CD8-positive, alpha-beta memory T cell (primary cell): ENCODE measurements around the gene ABHD18. TPM values are rescaled to one million over a fixed set of nuclear protein-coding genes. Genes with fewer than 3 reads are reported as not detected.
A peak's percentile ranks its signal among the peaks of the same experiment; 100 is the strongest.
"Not testable (repeated sequence)": the region's sequence is repeated elsewhere in the genome, so short reads cannot be mapped to it uniquely, and the experiment has no call there.

Source experiments
- CTCF ChIA-PET: fragments of 350-600 bp; sonication (Branson Sonifier 250); formaldehyde crosslinking; loops from one replicate; lab custom pipeline; 2021; ENCODE audit warnings: antibody characterized with exemption; lab: Charles Lee
- POLR2A ChIA-PET: fragments of 350-600 bp; sonication (Branson Sonifier 250); formaldehyde crosslinking; loops from one replicate; lab custom pipeline; 2021; ENCODE audit warnings: antibody characterized with exemption; lab: Charles Lee
- DNase-seq, 5 donors: peaks; one replicate each; pipeline versions ENCODE4 v3.0.0 to v3.0.0-alpha.2; 2020 to 2022; ENCODE audit warnings: mixed read lengths in 1 of 5
- H3K27ac ChIP-seq: one replicate; pipeline ENCODE4 v1.7.0; 2013; ENCODE audit warnings: low read depth, mild to moderate bottlenecking, low read length, moderate library complexity
- H3K27me3 ChIP-seq: 2 replicates; pipeline ENCODE4 v1.7.0; 2013; ENCODE audit warnings: low read length, mild to moderate bottlenecking; ENCODE audit not compliant: insufficient read depth, poor library complexity, severe bottlenecking
- H3K36me3 ChIP-seq: 2 replicates; pipeline ENCODE4 v1.7.0; 2013; ENCODE audit warnings: mild to moderate bottlenecking, low read length, moderate library complexity; ENCODE audit not compliant: insufficient read depth
- H3K4me1 ChIP-seq: 2 replicates; pipeline ENCODE4 v1.7.0; 2013; ENCODE audit warnings: mild to moderate bottlenecking, low read length, moderate library complexity; ENCODE audit not compliant: insufficient read depth
- H3K4me3 ChIP-seq: 2 replicates; pipeline ENCODE4 v1.7.0; 2013; ENCODE audit warnings: mild to moderate bottlenecking, low read length
- H3K9me3 ChIP-seq: 2 replicates; pipeline ENCODE4 v1.7.0; 2013; ENCODE audit warnings: mild to moderate bottlenecking, low read length
- H3K27ac Mint-ChIP-seq, 8 donors: one replicate each; pipeline ENCODE4 v1.8.0; 2020 to 2021; ENCODE audit warnings: mixed read lengths in 8 of 8, mild to moderate bottlenecking in 6 of 8, inconsistent platforms in 3 of 8, moderate library complexity in 3 of 8
- H3K27me3 Mint-ChIP-seq, 2 donors: one replicate each; pipeline ENCODE4 v1.8.0; 2020 to 2021; ENCODE audit warnings: mixed read lengths in 2 of 2, mild to moderate bottlenecking in 1 of 2, moderate library complexity in 1 of 2
- H3K36me3 Mint-ChIP-seq, 3 donors: one replicate each; pipeline ENCODE4 v1.8.0; 2020 to 2021; ENCODE audit warnings: mixed read lengths in 3 of 3, inconsistent platforms in 1 of 3, mild to moderate bottlenecking in 1 of 3
- H3K4me1 Mint-ChIP-seq, 3 donors: one replicate each; pipeline ENCODE4 v1.8.0; 2020 to 2021; ENCODE audit warnings: mixed read lengths in 3 of 3, inconsistent platforms in 1 of 3, mild to moderate bottlenecking in 1 of 3
- H3K4me3 Mint-ChIP-seq, 7 donors: one replicate each; pipeline ENCODE4 v1.8.0; 2020 to 2021; ENCODE audit warnings: mixed read lengths in 7 of 7, mild to moderate bottlenecking in 6 of 7, moderate library complexity in 4 of 7, inconsistent platforms in 2 of 7
- H3K9me3 Mint-ChIP-seq, 5 donors: one replicate each; pipeline ENCODE4 v1.8.0; 2020 to 2022; ENCODE audit warnings: mixed read lengths in 5 of 5, mild to moderate bottlenecking in 3 of 5, moderate library complexity in 2 of 5, inconsistent platforms in 1 of 5
- polyA plus RNA-seq: library from polyadenylated mRNA; unstranded; fragments of 300-500 nt; fragmentation: Illumina TruSeq; gene quantifications from one replicate; pipeline ENCODE4 v1.2.3, GENCODE V29; 2021
- total RNA-seq, 2 experiments: library from RNA; stranded (reverse); gene quantifications; one replicate each; pipeline ENCODE4 v1.2.3, GENCODE V29; 2021

The ABHD18 gene
- total and polyA plus RNA-seq, 3 experiments from 2014 or later, result 12.7 to 14.2 (median 13.0) TPM

- H3K27ac ChIP-seq, result no peak overlapping the region
- no peak overlapping the region for H3K27ac Mint-ChIP-seq
- H3K36me3 ChIP-seq, result no peaks in the 10 kb centered on the region
- DNase-seq, result no peak
- no peaks in the 10 kb centered on the region for H3K9me3 ChIP-seq
- H3K9me3 Mint-ChIP-seq, result no peaks in the 10 kb centered on the region
- H3K4me1 ChIP-seq, result no peaks in the 10 kb centered on the region
- H3K27me3 Mint-ChIP-seq, result no peaks in the 10 kb centered on the region
- H3K4me3 ChIP-seq, result no peak overlapping the region
- POLR2A ChIA-PET, result no interaction called here
- CTCF ChIA-PET, result no interaction called here
- no peaks in the 10 kb centered on the region for H3K27me3 ChIP-seq
- no peak overlapping the region for H3K4me3 Mint-ChIP-seq
- H3K36me3 Mint-ChIP-seq, result peaks cover 0 to 6% (median 0%) of the 10 kb centered on the region in 3 donors
- no peaks in the 10 kb centered on the region for H3K4me1 Mint-ChIP-seq
These were observed 74.4 kb downstream of the ABHD18 start for GRCh38 chr4:128039568-128039967.

GRCh38 chr4:128047019-128047418 is 81.8 kb downstream of the ABHD18 start:
- H3K36me3 ChIP-seq, H3K27ac ChIP-seq, POLR2A ChIA-PET, H3K4me3 ChIP-seq, H3K9me3 Mint-ChIP-seq, H3K36me3 Mint-ChIP-seq, H3K9me3 ChIP-seq, H3K27me3 ChIP-seq, H3K4me1 ChIP-seq, H3K27ac Mint-ChIP-seq, H3K4me1 Mint-ChIP-seq, H3K27me3 Mint-ChIP-seq, H3K4me3 Mint-ChIP-seq, DNase-seq, CTCF ChIA-PET: not testable (repeated sequence)

GRCh38 chr4:128047514-128047913 is 82.3 kb downstream of the ABHD18 start:
- H3K4me1 Mint-ChIP-seq, H3K4me1 ChIP-seq, CTCF ChIA-PET, H3K27ac Mint-ChIP-seq, H3K27me3 ChIP-seq, H3K9me3 ChIP-seq, DNase-seq, H3K4me3 ChIP-seq, H3K36me3 Mint-ChIP-seq, H3K27me3 Mint-ChIP-seq, H3K27ac ChIP-seq, H3K9me3 Mint-ChIP-seq, H3K4me3 Mint-ChIP-seq, H3K36me3 ChIP-seq, POLR2A ChIA-PET: not testable (repeated sequence)

GRCh38 chr4:128051229-128051628 is 86.0 kb downstream of the ABHD18 start:
- H3K27ac Mint-ChIP-seq, DNase-seq, H3K9me3 ChIP-seq, H3K36me3 ChIP-seq, H3K4me1 Mint-ChIP-seq, H3K4me3 ChIP-seq, H3K27me3 Mint-ChIP-seq, H3K4me1 ChIP-seq, H3K9me3 Mint-ChIP-seq, H3K27me3 ChIP-seq, H3K36me3 Mint-ChIP-seq, H3K27ac ChIP-seq, H3K4me3 Mint-ChIP-seq: not testable (repeated sequence)
- ChIA-PET POLR2A (interaction anchor here (0.7 kb wide), 1 partner anchor 47 kb away, joined by 3 read pairs; no protein-coding TSS in a partner anchor), CTCF (interaction anchor here (0.9 to 1.3 kb wide), 2 partner anchors 18 to 45 kb away, joined by 3 read pairs; no protein-coding TSS in a partner anchor)

GRCh38 chr4:128054907-128055306 is 89.7 kb downstream of the ABHD18 start:
- CTCF ChIA-PET, result not testable (repeated sequence)
- peak overlapping the region in 1 of 7 donors; percentile 37 for H3K4me3 Mint-ChIP-seq

GRCh38 chr4:128055441-128056206 is 90.4 kb downstream of the ABHD18 start:
- H3K27me3 Mint-ChIP-seq, CTCF ChIA-PET, POLR2A ChIA-PET, H3K4me3 ChIP-seq, H3K4me1 ChIP-seq, H3K4me1 Mint-ChIP-seq, H3K27me3 ChIP-seq, H3K9me3 Mint-ChIP-seq, H3K27ac ChIP-seq, H3K36me3 Mint-ChIP-seq, H3K9me3 ChIP-seq, H3K36me3 ChIP-seq, DNase-seq: not testable (repeated sequence)
- Mint-ChIP-seq H3K27ac (peak overlapping the region in 1 of 8 donors; percentile 68), H3K4me3 (peak overlapping the region in 1 of 7 donors; percentile 37)

More at GRCh38 chr4:128054907-128055306, 89.7 kb downstream of the ABHD18 start:
- H3K4me3 ChIP-seq, H3K4me1 Mint-ChIP-seq, H3K27me3 ChIP-seq, POLR2A ChIA-PET, H3K27me3 Mint-ChIP-seq, DNase-seq, H3K36me3 Mint-ChIP-seq, H3K27ac ChIP-seq, H3K9me3 ChIP-seq, H3K4me1 ChIP-seq, H3K9me3 Mint-ChIP-seq, H3K36me3 ChIP-seq: not testable (repeated sequence)
- peak overlapping the region in 1 of 8 donors; percentile 34 for H3K27ac Mint-ChIP-seq

GRCh38 chr4:128056396-128056795 is 91.2 kb downstream of the ABHD18 start:
- Histone ChIP-seq H3K9me3 (no peaks in the 10 kb centered on the region), H3K4me1 (no peaks in the 10 kb centered on the region), H3K4me3 (no peak overlapping the region), H3K27ac (no peak overlapping the region), H3K27me3 (no peaks in the 10 kb centered on the region), H3K36me3 (no peaks in the 10 kb centered on the region)
- H3K4me1 Mint-ChIP-seq, result peaks cover 5 to 10% (median 6%) of the 10 kb centered on the region in 3 donors
- H3K27me3 Mint-ChIP-seq, result peaks cover 3 to 4% of the 10 kb centered on the region in 2 donors
- H3K27ac Mint-ChIP-seq, result no peak overlapping the region
- ChIA-PET POLR2A (no interaction called here), CTCF (no interaction called here)
- peak overlapping the region in 1 of 7 donors; percentile 2 for H3K4me3 Mint-ChIP-seq
- H3K9me3 Mint-ChIP-seq, result no peaks in the 10 kb centered on the region
- DNase-seq, result no peak
- H3K36me3 Mint-ChIP-seq, result peaks cover 0 to 1% (median 0%) of the 10 kb centered on the region in 3 donors

GRCh38 chr4:128060121-128060698 is 95.0 kb downstream of the ABHD18 start:
- Mint-ChIP-seq H3K4me1 (peaks cover 14 to 22% (median 17%) of the 10 kb centered on the region in 3 donors), H3K27me3 (no peaks in the 10 kb centered on the region), H3K27ac (peak overlapping the region; percentile 77 to 95 (median 93)), H3K36me3 (peaks cover 0 to 1% (median 0%) of the 10 kb centered on the region in 3 donors), H3K9me3 (no peaks in the 10 kb centered on the region), H3K4me3 (peak overlapping the region; percentile 82 to 90 (median 86))
- no peak for DNase-seq
- Histone ChIP-seq H3K9me3 (no peaks in the 10 kb centered on the region), H3K4me3 (peak overlapping the region; percentile 66), H3K36me3 (no peaks in the 10 kb centered on the region), H3K27ac (peak overlapping the region; percentile 94), H3K4me1 (peaks cover 7% of the 10 kb centered on the region), H3K27me3 (no peaks in the 10 kb centered on the region)
- ChIA-PET POLR2A (interaction anchor here (0.7 to 2.2 kb wide), 6 partner anchors 46 to 1033 kb away, joined by 3 to 56 read pairs (median 6); partner anchors contain the start of genes ABHD18, MFSD8, PGRMC2 and PLK4), CTCF (interaction anchor here (1.3 to 3.7 kb wide), 2 partner anchors 95 to 752 kb away, joined by 4 to 11 read pairs; partner anchors contain the start of genes ABHD18 and MFSD8)
